Heart left ventricle (tissue), 16 donors: ENCODE results near the gene HOXD8. TPM values are rescaled to one million over a fixed set of nuclear protein-coding genes. Genes with fewer than 3 reads are reported as not detected.
A peak's percentile ranks its signal among the peaks of the same experiment; 100 is the strongest.

ENCODE experiments used
- ATAC-seq, 4 donors: fragments of 200-7000 bp; cut with Tn5 transposase; one replicate each; pipeline ENCODE4 v1.9.1; 2020 to 2022; ENCODE audit warnings: moderate library complexity in 4 of 4, mild to moderate bottlenecking in 3 of 4, moderate number of reproducible peaks in 1 of 4
- DNase-seq, 5 donors: peaks; one replicate each; pipeline ENCODE4 v3.0.0-alpha.2; 2020
- H3K27ac ChIP-seq, 12 donors: fragments of 200-600 bp; sonication (generic) in 4 of 12; one replicate each; pipeline versions ENCODE4 v1.5.0 to v1.8.0; 2016 to 2022; ENCODE audit warnings: mild to moderate bottlenecking in 2 of 12
- H3K27me3 ChIP-seq, 9 donors: fragments of 200-600 bp; sonication (generic) in 2 of 9; one replicate each; pipeline versions ENCODE4 v1.5.1 to v1.8.0; 2016 to 2022; ENCODE audit warnings: mild to moderate bottlenecking in 3 of 9
- H3K36me3 ChIP-seq, 9 donors: fragments of 200-600 bp; sonication (generic) in 2 of 9; one replicate each; pipeline versions ENCODE4 v1.5.0 to v1.8.0; 2018 to 2022; ENCODE audit warnings: mild to moderate bottlenecking in 2 of 9
- H3K4me1 ChIP-seq, 12 donors: fragments of 200-600 bp; sonication (generic) in 4 of 12; one replicate each; pipeline versions ENCODE4 v1.5.0 to v1.8.0; 2016 to 2022; ENCODE audit warnings: mild to moderate bottlenecking in 3 of 12
- H3K4me3 ChIP-seq, 12 donors: fragments of 200-600 bp; sonication (generic) in 4 of 12; one replicate each; pipeline versions ENCODE4 v1.5.0 to v1.8.0; 2017 to 2022; ENCODE audit warnings: mild to moderate bottlenecking in 9 of 12, moderate library complexity in 4 of 12
- H3K9me3 ChIP-seq, 12 donors: fragments of 200-600 bp; sonication (generic) in 4 of 12; one replicate each; pipeline versions ENCODE4 v1.5.0 to v1.8.0; 2016 to 2022; ENCODE audit warnings: mild to moderate bottlenecking in 1 of 12
- POLR2A ChIP-seq, 2 donors: fragments of 450-650 bp; IDR thresholded peaks; one replicate each; pipeline ENCODE4 v1.6.1; 2017; ENCODE audit warnings: antibody characterized with exemption in 2 of 2, mild to moderate bottlenecking in 2 of 2, moderate library complexity in 2 of 2
- WGBS, 4 donors: extraction: QIAGEN DNeasy Blood & Tissue Kit in 2 of 4; methylation state at CpG; one replicate each; pipeline versions ENCODE4 v1.1.5 to v1.1.7; 2013 to 2018; 5-methylcytosine and 5-hydroxymethylcytosine counted together
- intact Hi-C, 10 donors: fragments of 100-400 bp; cut with DNase I; formaldehyde crosslinking; loops; one replicate each; pipeline versions ENCODE4 v1.11.1 to v1.14.2; 2022
- long read RNA-seq, 3 donors: library from polyadenylated mRNA; unstranded; transcript quantifications; one replicate each; pipeline ENCODE4 v2.0.0, GENCODE V29; 2020 to 2021
- polyA plus RNA-seq, 2 donors: library from polyadenylated mRNA; stranded (reverse); fragments of 200-250 nt; gene quantifications; one replicate each; pipeline ENCODE4 v1.2.3, GENCODE V29; 2013
- total RNA-seq, 9 donors: library from RNA; depleted of rRNA in 2 of 9; stranded (reverse); fragments of >200 nt in 2 of 9; fragmentation: NEBNext Ultra II Directional in 3 of 9; extraction: Animal tissue kit (Norgen Biotek cat#: 25700) in 3 of 9; gene quantifications; one replicate each; pipeline versions ENCODE4 v1.1.0 to v1.2.4, GENCODE V29; 2016 to 2023
- TF ChIP-seq, protein P1 (sequence below), 12 donors: fragments of 200-600 bp; sonication (generic) in 4 of 12; IDR thresholded peaks; one replicate each; pipeline versions ENCODE4 v1.5.0 to v1.8.0; 2018 to 2022; ENCODE audit warnings: antibody characterized with exemption in 12 of 12, mild to moderate bottlenecking in 5 of 12
- donor health status: ischemic (EF 13 %, LVEDD 7.1; RV severe dilation, severe dysfunction).
- donor health status: healthy with polysubstance abuse.
- donor health status: DM: no; HTN: yes; CAD: no.
- donor health status: DM: no; HTN: no; CAD: no.
- donor health status: ischemic (EF 25% LVEDD 6.9; RV normal size, moderate dysfunction).
- donor health status: ischemic (EF 25% LVEDD 5.7; RV mildly dilated, moderate dysfunction).
- donor health status: healthy.
- donor health status: DM: yes; HTN: yes; CAD: no.
- donor health status: ischemic (EF 35%, LVEDD 5.7; RV mildly dilated, moderate dysfunction).
- donor health status: nonischemic (EF 11% LVEDD 7.7; RV severe dilation, severe dysfunction).
- donor health status: DM: yes; HTN: yes; CAD: no.
- donor health status: PGD.
- donor health status: ischemic (EF 29% LVEDD 5.4; RV normal size, mild dysfunction).
- donor health status: nonischemic (EF 23%, LVEDD 6.1; RV moderate dilation, normal function).

The HOXD8 gene
- total RNA-seq (1 to 10 TPM in 3 of 9 donors, under 1 TPM in 6; 0.37 to 1.8 (median 0.59) TPM), polyA plus RNA-seq (under 1 TPM; 0.21 to 0.42 TPM)
- long read RNA-seq, donor 1, result 0 reads
- long read RNA-seq, donor 2, result 0 reads
- long read RNA-seq, donor 3, result 0 reads

DNA sequence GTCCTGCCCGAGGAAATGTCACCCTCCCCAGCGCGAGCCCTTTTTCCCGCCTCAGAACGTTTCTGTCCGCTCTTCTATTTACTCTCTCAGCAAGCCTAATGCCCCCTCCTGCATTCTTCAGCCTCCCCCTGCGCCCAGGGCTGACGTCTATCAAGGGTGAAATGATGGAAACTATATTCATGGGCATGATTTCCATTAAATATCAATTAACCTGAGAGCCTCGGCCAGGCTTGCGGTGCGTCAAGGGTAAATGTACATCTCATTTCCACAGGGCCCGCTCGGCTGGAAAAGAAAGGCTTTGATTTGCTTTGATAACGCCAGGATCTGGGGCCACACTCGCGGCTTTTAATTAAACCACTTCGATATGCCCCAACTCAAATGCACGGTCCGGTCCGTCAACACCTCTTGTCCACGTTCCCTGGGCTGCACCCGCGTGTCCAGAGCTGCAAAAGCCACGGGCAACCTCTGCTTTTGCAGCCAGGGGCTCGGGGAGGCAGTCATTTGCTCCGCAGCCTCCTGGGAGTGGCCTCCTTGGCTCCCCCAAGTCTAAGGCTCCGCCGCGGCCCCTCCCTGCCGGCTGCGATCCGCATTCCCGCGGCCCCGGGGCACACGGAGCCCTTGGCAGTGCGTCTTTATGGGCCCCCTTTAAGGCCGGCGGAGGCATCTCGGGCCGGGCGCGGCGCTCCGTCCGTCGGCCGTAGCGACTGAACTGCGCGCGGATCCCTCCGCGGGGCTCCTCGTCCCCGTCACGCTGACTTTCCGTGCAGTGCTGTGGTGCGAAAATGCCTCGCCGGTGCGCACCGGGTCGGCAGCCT, at the start of gene HOXD8:
Gene HOXD8, plus strand, starts transcription at position 724 of the 815 bp plus-strand sequence. CDS start 662 bp downstream, outside the sequence.
- ATAC-seq, result peak in 3 of 4 donors; percentile 16 to 59 (median 38)
- peak within 1 kb of the TSS in 10 of 12 donors; percentile 22 to 86 (median 67) for H3K27ac ChIP-seq
- intact Hi-C loops, result loop anchor here (5.0 to 10.0 kb wide), 10 partner anchors 323 to 1018 kb away; no protein-coding TSS in a partner anchor
- no peaks in the 10 kb centered on the region for H3K36me3 ChIP-seq
- TF ChIP-seq, protein P1, sequence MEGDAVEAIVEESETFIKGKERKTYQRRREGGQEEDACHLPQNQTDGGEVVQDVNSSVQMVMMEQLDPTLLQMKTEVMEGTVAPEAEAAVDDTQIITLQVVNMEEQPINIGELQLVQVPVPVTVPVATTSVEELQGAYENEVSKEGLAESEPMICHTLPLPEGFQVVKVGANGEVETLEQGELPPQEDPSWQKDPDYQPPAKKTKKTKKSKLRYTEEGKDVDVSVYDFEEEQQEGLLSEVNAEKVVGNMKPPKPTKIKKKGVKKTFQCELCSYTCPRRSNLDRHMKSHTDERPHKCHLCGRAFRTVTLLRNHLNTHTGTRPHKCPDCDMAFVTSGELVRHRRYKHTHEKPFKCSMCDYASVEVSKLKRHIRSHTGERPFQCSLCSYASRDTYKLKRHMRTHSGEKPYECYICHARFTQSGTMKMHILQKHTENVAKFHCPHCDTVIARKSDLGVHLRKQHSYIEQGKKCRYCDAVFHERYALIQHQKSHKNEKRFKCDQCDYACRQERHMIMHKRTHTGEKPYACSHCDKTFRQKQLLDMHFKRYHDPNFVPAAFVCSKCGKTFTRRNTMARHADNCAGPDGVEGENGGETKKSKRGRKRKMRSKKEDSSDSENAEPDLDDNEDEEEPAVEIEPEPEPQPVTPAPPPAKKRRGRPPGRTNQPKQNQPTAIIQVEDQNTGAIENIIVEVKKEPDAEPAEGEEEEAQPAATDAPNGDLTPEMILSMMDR (IDR thresholded peaks at IDR 0.05), result no peak
- TF ChIP-seq POLR2A (IDR thresholded peaks at IDR 0.05), result no peak
- peak within 1 kb of the TSS; percentile 15 to 61 (median 47) for H3K4me3 ChIP-seq
- peaks cover 72 to 100% (median 94%) of the 10 kb centered on the region in 9 donors for H3K27me3 ChIP-seq
- H3K4me1 ChIP-seq, result peaks cover 0 to 32% (median 9%) of the 10 kb centered on the region in 12 donors
- 2 to 6% (median 3%) methylated on average over 31 to 64 of the region's 64 CpGs for WGBS, 4 donors
- peak in 3 of 5 donors; percentile 45 to 71 (median 47) for DNase-seq
- no peaks in the 10 kb centered on the region for H3K9me3 ChIP-seq

DNA sequence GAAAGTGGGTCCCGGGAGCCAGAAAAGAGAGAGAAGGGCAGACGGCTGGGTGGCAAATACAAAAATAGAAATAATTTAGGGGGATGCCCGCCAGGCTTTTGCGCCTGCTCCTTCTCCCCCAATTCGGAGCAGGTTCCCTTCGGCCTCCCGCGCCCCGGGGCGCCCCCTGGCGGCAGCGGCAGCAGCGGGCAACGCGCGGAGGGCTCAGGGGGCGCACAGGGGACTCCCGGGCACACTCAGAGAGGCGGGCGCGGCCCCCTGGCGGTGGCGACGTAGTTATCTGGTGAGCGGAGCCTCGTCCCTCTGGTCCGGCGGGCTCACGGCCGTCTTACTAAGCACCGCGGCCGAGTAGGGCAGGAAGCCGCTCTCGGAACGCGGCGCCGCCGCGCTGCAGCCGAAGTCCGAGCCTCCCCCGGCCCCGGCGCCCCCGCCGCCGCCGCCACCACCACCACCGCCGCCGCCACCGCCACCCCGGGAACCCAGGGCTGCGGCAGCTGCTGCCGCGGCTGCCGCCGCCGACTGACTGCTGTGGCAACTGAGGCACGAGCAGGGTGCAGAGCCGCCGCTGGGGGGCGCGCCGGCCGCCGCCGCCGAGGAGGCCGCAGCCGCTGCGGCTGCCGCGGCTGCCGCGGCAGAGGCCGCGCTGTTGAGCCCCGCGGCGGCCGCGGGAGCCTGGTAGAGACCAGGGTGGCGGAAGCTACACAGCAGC, 49.5 kb upstream of the HOXD8 start:
- Histone ChIP-seq H3K4me1 (peaks cover 0 to 38% (median 12%) of the 10 kb centered on the region in 12 donors), H3K36me3 (no peaks in the 10 kb centered on the region), H3K4me3 (peak overlapping the region in 8 of 12 donors; percentile 14 to 40 (median 27)), H3K27ac (peak overlapping the region in 1 of 12 donors; percentile 84), H3K9me3 (peaks cover 0 to 8% (median 0%) of the 10 kb centered on the region in 12 donors), H3K27me3 (peaks cover 88 to 99% (median 97%) of the 10 kb centered on the region in 9 donors)
- WGBS, 4 donors, result 2 to 4% (median 2%) methylated on average over 25 to 86 of the region's 86 CpGs
- intact Hi-C loops, result loop anchor here in 6 of 10 donors (2.0 to 10.0 kb wide), 6 partner anchors 75 to 665 kb away; partner anchors contain the start of gene LNPK (in 2 of the 6)
- TF ChIP-seq, protein P1 (IDR thresholded peaks at IDR 0.05), result peak; percentile 56 to 77 (median 65)
- TF ChIP-seq POLR2A (IDR thresholded peaks at IDR 0.05), result no peak
- peak in 3 of 4 donors; percentile 65 to 74 (median 71) for ATAC-seq
- peak in 2 of 5 donors; percentile 46 to 68 for DNase-seq

DNA sequence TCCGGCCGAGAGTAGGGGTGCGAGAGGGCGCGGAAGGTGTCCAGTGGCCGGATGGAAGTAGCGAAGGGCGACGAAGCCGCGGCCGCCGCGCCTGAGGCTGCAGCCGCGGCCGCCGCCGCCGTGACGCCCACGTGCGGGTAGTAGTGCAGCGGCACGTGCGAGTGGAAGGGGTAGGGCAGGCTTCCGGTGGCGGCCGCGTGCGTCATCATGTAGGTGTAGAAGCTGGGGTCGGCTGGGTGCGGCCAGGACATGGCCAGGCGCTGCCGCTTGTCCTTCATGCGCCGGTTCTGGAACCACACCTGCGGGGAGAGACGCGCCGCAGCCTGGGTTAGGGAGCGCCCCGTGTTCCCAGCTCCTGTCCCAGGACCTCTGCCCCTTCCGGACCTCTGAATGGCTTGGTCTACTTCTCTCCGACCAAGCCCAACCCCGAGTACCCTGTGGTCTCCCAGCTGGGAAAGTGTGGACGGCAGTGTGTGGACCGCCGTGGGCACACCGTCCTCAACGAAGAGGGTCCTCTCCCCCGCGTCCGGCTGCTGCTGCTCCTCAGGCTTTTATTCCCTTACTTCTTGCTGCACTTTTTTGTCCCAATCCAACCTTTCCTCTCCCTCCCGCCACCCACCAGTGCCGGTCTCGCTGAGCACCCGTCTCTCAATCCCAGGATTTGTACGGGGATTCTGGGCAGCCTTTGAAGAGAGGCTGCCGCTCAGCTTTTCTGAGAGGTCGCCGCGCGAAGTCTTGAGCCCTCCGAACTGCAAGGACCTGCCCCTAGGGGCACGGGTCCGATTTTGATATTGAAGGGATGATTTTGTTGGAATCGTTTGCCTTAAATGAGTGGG, 48.7 kb upstream of the HOXD8 start:
- H3K27me3 ChIP-seq, result peaks cover 90 to 99% (median 97%) of the 10 kb centered on the region in 9 donors
- peak in 1 of 5 donors; percentile 56 for DNase-seq
- intact Hi-C loops, result loop anchor here in 4 of 10 donors (2.0 to 10.0 kb wide), 4 partner anchors 78 to 666 kb away; partner anchors contain the start of gene LNPK (in 1 of the 4)
- TF ChIP-seq, protein P1 (IDR thresholded peaks at IDR 0.05), result no peak
- TF ChIP-seq POLR2A (IDR thresholded peaks at IDR 0.05), result no peak
- H3K27ac ChIP-seq, result peak overlapping the region in 1 of 12 donors; percentile 84
- ATAC-seq, result peak in 1 of 4 donors; percentile 36
- peak overlapping the region in 8 of 12 donors; percentile 1 to 40 (median 15) for H3K4me3 ChIP-seq
- H3K36me3 ChIP-seq, result no peaks in the 10 kb centered on the region
- WGBS, 4 donors, result 4 to 8% (median 5%) methylated on average over 44 to 68 of the region's 68 CpGs
- H3K4me1 ChIP-seq, result peaks cover 0 to 45% (median 15%) of the 10 kb centered on the region in 12 donors
- H3K9me3 ChIP-seq, result peaks cover 0 to 8% (median 0%) of the 10 kb centered on the region in 12 donors
